NAMALWA (cell line): ENCODE results near the gene COL18A1.
A peak's percentile ranks its signal among the peaks of the same experiment; 100 is the strongest.

Source experiments
- DNase-seq: peaks from one replicate; pipeline ENCODE4 v3.0.0-alpha.2; 2015; ENCODE audit warnings: low spot score

Gene COL18A1

DNA sequence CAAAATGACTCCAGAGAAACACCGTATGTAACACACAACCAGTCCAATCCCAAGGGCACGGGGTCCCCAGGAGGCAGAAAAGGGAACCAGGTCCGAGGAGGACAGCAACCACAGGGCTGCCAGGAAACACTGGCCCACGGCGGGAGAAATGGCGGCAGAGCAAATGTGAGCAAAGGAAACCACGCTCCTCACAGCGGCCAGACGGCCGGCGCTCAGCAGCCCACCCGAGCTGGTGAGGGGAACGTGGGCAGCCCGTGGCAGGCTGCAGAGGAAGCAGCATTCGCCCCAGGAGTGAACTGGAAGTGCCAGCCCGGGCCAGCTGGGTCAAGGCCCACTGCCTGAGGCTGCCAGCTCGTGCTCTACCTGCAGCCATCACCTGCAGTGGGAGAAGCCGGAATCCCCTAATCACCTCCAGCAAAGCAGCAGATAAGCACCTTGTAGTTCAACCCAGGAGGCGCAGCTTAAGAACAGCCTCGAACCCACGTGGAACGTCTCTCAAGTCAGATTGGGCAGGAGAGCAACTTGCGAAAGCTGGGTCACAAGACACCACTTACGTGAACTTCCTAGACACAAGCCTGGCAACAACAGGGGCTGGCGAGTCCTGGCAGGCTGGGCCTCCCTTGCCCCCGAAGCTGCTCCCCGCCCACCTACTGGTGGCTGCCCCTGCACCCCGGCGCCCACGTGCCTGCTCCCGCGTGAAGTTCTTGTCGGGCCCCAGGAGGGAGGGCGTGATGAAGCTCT lies 130.5 kb downstream of the COL18A1 start:
- no peak for DNase-seq

DNA sequence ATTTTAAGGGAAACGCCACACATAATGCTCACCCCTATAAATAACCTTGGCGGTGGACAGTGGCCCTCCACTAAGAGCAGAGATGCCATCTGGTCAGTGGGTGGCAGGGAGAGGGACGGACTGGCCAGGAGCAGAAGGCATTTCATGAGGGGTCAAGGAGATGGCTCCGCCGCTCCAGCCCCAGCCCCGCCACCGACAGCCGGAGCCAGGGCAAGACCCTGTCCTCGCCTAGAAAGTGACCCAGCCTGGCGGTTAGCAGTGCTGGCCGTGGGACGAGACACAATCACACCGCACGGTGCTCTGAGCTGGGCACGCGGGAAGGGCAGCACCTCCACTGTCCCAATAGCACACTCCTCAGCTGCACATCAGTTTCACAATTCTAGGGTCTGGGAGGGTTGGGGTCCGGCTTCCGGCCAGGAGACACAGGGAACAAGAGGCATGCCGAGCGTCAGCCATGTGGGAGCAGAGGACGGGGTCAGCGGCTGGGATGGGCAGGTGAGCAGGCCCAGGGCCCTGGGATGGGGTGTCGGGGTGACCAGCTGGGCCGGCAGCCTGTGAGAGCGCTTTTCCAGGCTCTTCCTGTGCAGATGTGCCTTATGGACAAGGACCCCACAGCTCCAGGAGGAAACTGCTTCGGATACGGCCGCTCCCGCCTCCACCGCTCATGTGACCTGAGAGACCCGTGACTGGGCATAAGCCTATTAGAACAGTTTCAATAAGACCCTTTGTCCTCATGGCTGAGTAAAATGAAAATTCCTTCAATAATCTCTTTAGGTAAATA lies 131.5 kb downstream of the COL18A1 start:
- DNase-seq = no peak

DNA sequence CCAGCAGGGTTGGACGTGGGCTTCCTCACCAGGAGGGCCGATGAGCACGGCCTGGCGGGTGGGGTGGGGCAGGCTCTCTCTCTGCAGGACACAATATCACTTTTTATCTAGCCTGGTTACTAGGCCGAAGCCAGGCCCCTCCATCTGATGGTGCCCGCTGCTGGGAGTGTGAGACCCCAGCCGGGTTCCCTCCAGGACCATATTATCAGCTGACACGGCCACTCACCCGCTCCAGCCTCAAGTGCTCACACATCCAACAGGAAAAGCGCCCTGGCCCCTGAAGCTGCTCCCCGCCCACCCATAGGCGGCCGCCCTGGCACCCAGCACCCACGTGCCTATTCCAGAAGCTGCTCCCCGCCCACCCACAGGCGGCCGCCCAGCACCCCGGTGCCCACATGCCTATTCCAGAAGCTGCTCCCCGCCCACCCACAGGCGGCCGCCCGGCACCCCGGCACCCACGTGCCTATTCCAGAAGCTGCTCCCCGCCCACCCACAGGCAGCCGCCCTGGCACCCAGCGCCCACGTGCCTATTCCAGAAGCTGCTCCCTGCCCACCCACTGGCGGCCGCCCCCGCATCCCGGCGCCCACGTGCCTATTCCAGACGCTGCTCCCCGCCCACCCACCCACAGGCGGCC lies 132.3 kb downstream of the COL18A1 start:
- no peak for DNase-seq

DNA sequence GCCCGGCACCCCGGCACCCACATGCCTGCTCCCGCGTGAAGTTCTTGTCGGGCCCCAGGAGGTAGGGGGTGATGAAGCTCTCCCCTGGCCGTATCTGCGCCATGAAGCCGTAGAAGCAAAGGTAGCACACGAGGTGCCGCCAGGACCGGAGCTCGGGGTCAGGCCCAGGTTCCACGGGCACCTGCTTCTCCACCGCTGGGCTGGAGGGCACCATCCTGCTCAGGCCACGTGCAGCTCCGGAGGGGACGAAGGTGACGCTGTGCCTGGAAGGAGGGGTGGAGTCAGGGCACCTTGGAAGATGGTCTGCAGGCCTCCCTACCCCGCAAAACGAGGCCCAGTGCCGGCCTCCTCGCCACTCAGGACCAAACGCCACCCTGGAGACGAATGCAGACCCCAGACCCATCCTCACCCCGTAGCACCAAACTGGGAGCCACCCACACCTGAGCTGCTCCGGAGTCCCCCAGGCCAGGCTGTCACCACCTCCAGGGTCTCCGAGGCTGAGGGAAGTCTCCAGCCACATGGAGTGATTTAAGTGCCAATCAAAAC lies 132.9 kb downstream of the COL18A1 start:
- no peak for DNase-seq

DNA sequence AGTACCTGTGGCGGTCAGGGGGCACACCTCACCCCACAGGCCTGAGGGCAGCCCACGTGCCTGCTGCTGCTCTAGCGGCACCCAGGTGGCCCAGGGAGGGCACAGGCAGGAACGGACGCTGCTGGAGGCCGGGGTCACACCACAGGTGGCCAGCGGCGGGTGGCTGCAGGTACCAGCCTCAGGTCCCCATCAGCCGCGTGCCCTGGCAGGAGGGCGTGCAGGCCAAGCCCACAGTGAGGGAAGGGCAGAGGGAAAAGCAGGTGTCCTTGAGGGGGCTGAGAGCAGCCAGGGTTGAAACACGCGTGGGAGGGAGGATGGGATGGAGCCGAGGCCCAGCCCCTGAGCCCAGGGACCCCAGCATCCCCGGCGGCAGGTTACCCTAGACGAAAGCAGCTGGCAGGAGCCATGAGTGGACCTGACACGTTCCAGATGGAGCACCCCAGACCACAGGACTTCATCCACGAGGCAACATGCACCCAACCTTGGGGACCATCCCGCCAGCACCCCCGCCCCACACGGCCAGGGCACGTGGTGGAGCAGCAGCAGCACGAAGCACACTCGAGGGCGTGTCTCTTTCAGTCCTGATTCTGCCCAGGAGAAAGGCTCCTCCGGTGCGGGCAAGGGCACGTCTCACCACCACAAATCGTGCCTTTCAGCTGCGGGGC lies 133.5 kb downstream of the COL18A1 start:
- DNase-seq = no peak

DNA sequence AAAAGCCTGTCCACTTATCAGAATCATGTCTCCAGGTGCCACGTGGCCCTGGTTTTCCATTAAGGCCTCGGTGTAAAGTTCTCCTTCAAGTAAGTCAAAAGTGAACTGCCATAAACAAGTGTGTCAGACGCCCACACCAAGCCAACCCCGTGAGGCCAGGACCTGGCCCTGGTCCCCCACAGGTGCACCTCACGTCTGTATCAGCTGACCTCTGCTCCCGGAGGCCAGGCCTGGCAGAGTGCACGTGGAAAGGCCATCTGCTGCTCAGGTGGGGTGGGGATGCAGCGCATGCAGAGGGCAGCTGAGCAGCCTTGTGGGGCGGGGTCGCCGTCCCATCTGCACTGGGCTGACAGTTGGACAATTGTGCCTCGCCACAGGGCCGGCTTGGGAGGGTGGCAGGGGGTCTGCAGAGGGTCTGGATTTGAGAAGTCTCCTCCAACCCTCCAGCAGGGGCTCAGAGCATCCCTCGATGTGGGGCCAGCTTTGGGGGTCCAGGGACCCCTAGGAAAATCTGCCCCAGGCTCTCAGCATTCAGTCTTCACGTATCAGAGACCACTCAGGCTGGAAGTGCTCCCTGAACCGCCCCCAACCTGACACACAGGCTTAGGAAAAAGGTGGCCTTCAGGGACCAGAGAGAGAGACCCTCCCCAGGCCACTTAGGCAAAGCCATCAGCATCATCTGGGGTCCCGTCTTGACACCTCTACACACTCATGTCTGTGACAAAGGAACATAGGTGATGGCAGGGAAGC lies 134.3 kb downstream of the COL18A1 start:
- no peak for DNase-seq

DNA sequence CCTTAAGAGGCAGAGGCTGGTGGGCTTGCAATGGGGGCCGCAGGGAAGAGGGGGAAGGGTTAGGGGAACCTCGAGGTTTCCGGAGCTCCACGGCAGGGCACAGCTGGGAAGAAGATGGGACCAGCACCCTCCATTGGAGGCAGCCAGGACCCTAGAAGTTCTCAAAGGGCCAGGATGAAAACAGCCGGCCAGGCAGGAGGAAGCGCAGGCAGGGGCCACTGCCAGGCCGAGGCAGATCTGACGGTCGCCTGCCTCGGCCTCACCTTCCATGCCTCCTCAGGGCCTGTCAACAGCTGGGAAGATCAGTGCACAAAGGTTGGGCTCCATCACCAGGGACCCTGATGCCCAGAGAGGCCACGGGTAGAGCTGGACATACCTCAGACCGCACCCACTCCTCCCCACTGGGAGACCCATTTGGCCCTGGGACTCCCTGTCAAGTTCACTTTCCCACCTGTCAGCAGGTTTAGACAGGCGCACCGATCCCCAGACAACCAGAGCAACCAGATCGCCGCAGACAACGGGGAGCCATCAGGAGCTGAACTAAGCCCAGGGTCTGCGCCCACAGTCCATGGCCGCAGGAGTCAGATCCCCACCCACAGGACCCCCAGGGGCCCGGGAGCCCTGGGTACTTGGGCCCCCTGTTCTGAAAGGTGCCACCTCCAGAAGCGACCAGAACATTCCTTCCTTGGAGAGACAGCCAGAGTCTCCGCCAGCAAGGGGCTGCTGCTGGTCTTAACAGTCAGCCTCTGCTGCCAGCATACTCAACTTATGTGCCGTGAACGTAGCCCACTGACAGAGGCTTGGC lies 135.0 kb downstream of the COL18A1 start:
- no peak for DNase-seq

DNA sequence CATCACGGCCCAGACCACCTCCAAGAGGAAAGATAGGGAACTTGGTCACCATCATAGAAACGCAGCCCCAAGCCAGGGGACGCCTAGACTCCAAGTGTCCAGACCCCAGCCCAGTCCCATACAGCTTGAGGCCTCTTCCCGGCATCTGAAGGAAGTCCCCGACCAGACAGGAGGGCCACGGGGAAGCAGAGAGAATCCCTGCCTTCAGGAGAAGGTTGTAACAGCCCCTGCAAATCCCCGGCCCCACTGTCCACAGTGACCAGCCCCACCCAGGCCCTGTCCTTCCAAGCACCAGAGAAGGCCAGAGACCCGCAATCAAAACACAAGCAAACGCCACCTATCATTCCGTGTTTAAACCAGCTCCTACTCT lies 135.6 kb downstream of the COL18A1 start:
- no peak for DNase-seq

GRCh38 chr21:45541221-45542039 lies 136.5 kb downstream of the COL18A1 start:
- peak; percentile 73 for DNase-seq

DNA sequence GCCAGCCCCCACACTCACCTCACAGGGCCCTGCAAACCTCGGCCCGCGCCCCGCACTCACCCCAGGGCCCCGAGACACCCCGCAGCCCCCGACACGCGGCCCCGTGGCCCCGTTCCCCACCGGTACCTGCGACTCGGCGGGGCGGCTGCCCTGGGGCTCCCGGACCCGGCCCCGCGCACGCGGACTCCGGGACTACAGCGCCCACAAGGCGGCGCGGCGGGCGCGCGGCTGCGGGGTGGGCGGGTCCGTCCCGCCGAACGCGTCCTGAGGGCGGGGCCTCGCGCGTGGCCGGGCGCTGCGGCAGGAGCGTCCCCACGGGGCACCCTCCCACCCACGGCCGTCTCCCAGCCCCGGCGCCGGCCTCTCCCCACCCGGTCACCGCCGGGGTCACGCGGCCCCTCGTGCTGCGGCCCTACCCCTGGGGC lies 137.3 kb downstream of the COL18A1 start, which contains the start of gene SLC19A1:
TSS of gene SLC19A1 (minus strand) at position 199 of the 425 bp plus-strand sequence. CDS start 4,481 bp downstream, outside the sequence.
- peak; percentile 74 for DNase-seq

DNA sequence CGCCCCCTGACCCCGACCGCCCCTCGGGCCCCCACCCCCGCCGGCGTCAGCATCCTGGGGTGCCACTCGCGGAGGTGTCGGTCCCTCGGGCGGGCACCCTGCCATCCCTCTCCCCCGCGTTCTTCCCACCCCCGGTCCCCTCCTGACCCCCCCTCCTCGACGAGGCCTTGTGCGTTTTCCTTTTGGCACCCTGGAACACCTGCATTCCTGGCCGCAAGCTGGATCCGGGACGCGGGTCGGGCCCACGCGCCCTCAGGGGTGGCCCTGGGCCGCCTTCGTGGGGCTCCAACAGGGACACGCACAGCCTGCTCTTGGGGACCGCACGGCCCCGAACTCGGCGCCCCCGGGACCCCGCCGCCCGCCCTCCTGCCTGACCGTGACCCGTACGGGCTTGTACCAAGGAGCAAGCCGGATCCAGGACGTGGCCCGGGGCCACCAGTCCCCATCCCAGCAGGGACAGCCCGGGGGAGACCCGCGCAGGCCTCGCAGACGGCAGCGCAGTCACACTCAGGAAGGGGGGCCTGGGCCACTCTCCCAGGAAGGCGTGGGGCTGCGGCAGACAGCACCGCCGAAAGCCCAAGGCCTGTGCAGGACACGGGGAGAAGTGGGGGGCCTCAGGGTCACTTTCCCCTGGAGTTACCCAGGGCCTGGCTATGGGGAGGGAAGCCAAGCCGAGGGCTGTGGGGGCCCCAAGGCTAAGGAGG lies 137.9 kb downstream of the COL18A1 start:
- DNase-seq = no peak

DNA sequence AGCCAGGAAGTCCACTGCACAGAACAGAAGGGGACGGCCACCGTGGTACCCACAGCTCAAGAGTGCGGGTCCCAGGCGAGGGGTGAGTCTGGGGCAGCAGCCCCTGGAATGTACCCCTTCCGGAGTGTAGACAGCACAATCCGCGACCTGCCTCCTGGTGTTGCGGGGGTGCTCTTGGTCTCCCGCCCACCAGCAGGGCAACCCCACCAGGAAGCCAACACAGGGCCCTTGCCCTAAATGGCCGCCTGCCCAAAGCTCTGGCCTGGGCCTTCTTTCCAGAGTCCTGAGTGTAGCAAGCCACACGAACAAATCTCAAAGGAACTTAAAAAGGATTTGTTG lies 138.4 kb downstream of the COL18A1 start:
- no peak for DNase-seq

- DNase-seq = no peak
These were observed 138.9 kb downstream of the COL18A1 start for GRCh38 chr21:45543710-45544448.

GRCh38 chr21:45544449-45545235 lies 139.7 kb downstream of the COL18A1 start:
- no peak for DNase-seq

DNA sequence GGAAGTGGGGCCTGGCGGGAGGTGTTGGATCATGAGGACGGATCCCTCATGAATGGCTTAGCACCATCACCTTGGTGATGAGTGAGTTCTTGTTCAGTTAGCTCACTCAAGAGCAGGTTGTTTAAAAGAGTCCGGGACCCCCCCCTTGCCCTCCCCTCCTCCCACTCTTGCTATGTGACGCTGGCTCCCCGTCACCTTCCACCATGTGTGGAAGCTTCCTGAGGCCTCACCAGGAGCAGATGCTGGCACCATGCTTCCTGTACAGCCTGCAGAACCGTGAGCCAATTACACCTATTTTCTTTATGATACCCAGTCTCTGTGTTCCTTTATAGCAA lies 140.2 kb downstream of the COL18A1 start:
- no peak for DNase-seq

DNA sequence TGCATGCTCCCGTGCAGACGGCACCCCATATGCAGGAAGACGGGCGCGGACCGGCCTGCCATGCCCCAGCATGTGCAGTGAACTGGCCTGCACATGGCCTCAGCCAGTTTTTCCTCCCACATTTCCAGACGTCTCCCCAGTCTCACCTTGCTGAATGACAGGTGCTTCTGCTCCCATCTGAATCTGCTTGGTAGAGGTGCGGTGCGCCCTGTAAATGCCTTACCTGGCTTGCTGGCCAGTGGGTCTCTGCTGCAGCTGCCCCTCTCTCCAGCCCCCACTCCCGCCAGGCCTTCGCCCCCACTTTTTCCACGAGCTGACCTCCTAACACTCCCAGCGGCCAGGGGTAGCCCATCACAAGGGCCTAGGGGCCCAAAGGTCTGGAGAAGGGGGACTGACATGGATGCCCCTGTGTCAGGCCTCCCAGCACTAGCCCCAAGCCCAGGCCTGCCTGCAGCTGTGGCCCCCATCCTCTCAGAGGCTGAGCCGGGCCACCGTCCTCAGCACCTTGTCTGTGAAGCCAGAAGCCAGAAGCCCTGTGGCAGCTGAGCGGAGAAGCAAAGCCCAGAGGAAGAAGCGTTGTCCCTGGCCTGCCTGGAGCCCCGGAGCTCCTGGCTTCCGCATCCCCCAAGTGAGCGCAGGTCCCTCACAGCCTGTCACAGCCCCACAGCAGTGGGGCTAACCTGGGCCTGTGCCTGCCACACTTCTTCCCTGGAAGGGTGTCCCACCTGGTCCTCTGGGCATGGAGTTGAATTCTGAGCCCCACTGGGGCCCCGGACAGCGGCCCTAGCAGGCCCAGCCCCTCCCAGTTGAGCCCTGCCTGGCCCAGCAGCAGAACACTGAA lies 140.9 kb downstream of the COL18A1 start:
- DNase-seq = no peak
